HG03103 (cell line): Measurements from ENCODE around the gene RPRD2.
"Not testable (repeated sequence)": the region's sequence is repeated elsewhere in the genome, so short reads cannot be mapped to it uniquely, and the experiment has no call there.

ENCODE experiments used
- ATAC-seq: cut with Tn5 transposase; IDR thresholded peaks from one replicate; pipeline ENCODE4 v1.9.1; 2021; ENCODE audit warnings: low read depth; ENCODE audit not compliant: unreplicated experiment

The RPRD2 gene

GRCh38 chr1:150388241-150388640 lies 24.3 kb downstream of the RPRD2 start:
- ATAC-seq = no peak

DNA sequence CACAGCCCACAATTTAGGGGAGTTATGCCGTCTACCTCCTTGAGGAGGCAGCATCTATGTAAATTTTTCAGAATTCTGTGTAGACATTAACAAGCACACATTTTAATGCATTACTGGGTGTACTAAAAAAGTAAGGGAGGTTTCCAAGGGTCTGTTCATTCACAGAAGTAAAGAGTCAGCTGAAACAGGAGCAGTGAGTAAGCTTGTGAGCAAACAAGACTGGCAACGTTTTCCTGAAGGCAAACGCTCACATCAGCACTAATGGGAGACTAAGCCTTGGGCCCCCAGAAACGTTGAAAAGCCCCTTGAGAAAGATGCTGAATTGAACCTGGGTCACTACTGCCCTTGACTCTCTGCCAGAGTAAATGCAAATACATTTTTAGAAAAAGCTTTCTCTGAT lies 25.7 kb downstream of the RPRD2 start:
- ATAC-seq = no peak

DNA sequence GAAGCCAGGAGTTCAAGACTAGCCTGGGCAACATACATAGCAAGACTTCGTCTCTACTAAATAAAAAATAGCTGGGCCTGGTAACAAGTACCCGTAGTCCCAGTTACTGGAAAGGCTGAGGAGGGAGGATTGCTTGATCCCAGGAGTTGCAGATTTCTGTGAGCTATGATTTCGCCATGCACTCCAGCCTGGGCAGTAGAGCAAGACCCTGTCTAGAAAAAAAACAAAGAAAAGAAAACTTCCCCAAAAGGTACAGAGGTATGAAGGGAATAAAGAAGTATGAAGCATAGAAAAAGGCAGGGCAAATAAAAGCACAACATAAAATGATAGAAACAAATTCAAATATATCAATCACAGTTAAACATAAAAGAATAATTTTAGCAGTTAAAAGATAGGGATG lies 28.7 kb downstream of the RPRD2 start:
- ATAC-seq = no peak

- ATAC-seq = not testable (repeated sequence)
Observed at GRCh38 chr1:150395115-150395514, 31.2 kb downstream of the RPRD2 start.

GRCh38 chr1:150397392-150398032 lies 33.6 kb downstream of the RPRD2 start:
- ATAC-seq = no peak

DNA sequence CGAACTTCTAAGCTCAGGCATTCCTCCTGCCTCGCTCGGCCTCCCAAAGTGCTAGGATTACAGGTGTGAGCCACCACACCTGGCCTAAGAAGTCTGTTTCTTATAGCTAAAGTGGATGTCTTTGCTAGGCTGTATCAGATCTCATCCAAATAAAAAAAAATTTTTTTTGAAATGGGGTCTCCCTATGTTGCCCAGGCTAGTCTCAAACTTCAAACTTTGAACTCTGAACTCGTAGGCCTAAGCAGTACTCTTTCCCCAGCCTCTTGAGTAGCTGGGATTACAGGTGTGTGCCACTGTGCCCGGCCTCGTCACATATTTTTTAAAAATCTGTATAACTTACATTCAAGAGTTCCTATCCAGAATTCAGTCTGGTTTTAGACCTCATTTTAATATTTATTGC lies 40.5 kb downstream of the RPRD2 start:
- no peak for ATAC-seq

DNA sequence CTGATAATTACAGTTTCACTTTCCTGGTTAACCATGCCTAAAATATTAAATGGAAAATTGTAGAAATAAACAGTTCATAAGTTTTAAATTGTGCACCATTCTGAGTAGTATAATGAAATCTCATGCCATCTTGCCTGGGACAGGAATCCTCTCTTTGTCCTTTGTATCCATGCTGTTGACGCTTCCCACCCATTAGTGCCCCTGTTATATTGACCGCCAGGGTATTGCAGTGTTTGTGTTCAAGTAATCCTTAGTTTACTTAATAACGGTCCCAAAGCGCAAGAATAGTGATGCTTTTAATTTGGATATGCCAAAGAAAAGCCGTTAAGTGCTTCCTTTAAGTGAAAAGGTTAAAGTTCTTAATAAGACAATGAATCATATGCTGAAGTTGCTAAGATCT lies 41.7 kb downstream of the RPRD2 start:
- no peak for ATAC-seq

- no peak for ATAC-seq
Observed at GRCh38 chr1:150406483-150406882, 42.5 kb downstream of the RPRD2 start.

DNA sequence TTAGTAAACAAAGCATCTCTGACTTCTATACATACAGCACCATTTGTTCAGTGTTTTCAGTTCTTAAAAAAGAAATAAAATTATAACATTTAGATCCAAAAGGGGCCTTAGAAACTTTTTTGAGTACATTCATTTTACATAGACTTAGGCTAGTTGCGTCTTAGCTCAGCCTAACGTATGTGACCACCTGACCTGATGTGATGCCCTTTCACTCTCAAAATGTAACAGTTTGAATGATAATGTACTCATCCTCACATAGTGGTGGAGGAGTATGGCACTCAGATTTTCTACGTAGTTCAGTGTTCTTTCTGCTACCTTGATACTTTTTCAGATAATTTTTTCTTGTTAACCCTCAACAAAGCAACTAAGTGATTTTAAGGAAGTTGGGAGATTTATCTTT lies 43.4 kb downstream of the RPRD2 start:
- no peak for ATAC-seq

- no peak for ATAC-seq
Observed at GRCh38 chr1:150408800-150409199, 44.9 kb downstream of the RPRD2 start.

DNA sequence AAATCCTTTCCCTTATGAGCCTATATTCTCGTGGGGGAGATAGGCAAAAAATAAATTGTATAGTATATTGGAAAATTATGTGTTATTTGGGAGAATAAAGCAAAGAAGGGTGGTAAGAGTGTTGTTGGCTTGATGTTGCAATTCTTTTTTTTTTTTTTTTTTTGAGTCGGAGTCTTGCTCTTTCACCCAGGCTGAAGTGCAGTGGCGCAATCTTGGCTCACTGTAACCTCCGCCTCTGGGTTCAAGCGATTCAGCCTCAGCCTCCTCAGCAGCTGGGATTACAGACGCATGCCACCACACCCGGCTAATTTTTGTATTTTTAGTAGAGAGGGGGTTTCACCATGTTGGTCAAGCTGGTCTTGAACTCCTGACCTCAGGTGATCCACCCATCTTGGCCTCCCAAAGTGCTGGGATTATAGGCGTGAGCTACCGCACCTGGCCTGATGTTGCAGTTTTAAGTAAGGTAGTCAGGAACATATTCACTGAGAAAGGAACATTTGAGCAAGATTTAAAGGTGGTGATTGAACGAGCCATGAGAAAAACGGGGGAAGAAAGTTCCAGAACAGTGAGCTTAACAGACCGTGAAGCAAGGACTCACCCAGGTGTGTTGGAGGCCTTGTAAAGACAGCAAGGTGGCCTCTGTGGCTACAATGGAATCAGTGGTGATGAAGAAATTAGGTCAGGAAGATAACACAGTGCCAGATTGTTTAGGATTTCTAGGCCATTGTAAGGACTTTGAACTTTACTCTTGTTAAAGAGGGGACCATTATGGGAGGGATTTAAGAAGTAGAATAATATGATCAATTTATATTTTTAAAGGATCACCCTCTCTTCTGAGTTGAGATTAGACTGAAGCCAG lies 45.8 kb downstream of the RPRD2 start:
- ATAC-seq = no peak

GRCh38 chr1:150410582-150411101 lies 46.7 kb downstream of the RPRD2 start:
- ATAC-seq = no peak

- ATAC-seq = no peak
Observed at GRCh38 chr1:150414592-150414991, 50.6 kb downstream of the RPRD2 start.

GRCh38 chr1:150415800-150416199 lies 51.9 kb downstream of the RPRD2 start:
- no peak for ATAC-seq

GRCh38 chr1:150420560-150421265 lies 56.8 kb downstream of the RPRD2 start:
- ATAC-seq = no peak

GRCh38 chr1:150422541-150422940 lies 58.6 kb downstream of the RPRD2 start:
- no peak for ATAC-seq

- ATAC-seq = no peak
Observed at GRCh38 chr1:150429805-150430204, 65.9 kb downstream of the RPRD2 start.

DNA sequence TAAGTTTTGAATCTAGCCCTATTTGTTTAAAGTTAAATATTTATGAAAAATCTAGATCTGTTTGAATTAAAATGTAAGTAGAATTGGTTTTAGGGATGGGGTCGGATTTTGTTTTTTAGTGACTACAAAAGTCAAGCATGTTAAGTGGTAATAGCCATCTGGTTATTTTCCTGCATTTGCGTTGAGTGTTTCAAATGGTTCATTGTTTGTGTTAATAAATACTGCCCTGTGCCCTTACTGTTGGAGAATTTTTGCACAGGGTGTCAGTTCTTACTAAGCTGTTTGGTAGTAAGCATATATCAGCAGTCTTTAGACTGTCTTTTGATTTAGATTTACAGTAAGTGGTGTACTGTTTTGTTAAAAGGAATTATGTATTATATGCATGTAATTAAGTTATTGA lies 77.2 kb downstream of the RPRD2 start:
- no peak for ATAC-seq

GRCh38 chr1:150444232-150444631 lies 80.3 kb downstream of the RPRD2 start:
- no peak for ATAC-seq

DNA sequence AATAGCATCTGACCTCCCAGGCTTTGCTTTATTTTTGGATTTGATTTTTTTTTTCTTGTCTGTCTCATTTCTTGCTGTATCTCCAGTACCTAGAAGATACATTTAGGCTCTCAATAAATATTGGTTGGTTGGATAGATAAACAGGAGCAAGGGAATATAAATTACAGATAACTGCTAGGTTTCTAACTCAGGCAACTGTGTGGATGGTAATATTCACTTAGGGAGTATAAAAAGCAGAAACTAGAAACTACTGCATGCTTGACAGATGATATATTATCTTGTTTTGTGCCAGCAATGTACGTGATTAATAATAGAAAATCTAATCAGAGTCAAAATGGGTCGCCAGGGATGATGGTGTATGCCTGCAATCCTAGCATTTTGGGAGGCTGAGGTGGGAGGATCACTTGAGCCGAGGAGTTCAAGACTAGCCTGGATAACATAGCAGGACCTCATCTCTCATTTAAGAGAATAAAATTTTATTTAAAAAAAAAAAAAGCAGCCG lies 92.2 kb downstream of the RPRD2 start:
- ATAC-seq = no peak

- no peak for ATAC-seq
Observed at GRCh38 chr1:150464422-150464826, 100.5 kb downstream of the RPRD2 start.
